Epithelial cell of proximal tubule (primary cell): ENCODE measurements around the gene SGPL1. TPM values are rescaled to one million over a fixed set of nuclear protein-coding genes. Genes with fewer than 3 reads are reported as not detected.

Source experiments
- DNase-seq: peaks from one replicate; pipeline ENCODE4 v3.0.0-alpha.2; 2011; ENCODE audit warnings: low read depth
- H3K4me3 ChIP-seq: 2 replicates; pipeline ENCODE4 v1.5.1; 2011; ENCODE audit warnings: low read depth, mild to moderate bottlenecking, low read length
- CTCF ChIP-seq: conservative IDR thresholded peaks from 2 replicates; pipeline ENCODE4 v1.5.1; 2012; ENCODE audit warnings: low read depth, mild to moderate bottlenecking, low read length
- total RNA-seq: library from RNA; depleted of rRNA; stranded (reverse); fragments of >200 nt; gene quantifications from 2 replicates; pipeline ENCODE4 v1.2.3, GENCODE V29; 2015

The SGPL1 gene
- total RNA-seq, 1 donor from 2014 or later = 35.7 TPM

DNA sequence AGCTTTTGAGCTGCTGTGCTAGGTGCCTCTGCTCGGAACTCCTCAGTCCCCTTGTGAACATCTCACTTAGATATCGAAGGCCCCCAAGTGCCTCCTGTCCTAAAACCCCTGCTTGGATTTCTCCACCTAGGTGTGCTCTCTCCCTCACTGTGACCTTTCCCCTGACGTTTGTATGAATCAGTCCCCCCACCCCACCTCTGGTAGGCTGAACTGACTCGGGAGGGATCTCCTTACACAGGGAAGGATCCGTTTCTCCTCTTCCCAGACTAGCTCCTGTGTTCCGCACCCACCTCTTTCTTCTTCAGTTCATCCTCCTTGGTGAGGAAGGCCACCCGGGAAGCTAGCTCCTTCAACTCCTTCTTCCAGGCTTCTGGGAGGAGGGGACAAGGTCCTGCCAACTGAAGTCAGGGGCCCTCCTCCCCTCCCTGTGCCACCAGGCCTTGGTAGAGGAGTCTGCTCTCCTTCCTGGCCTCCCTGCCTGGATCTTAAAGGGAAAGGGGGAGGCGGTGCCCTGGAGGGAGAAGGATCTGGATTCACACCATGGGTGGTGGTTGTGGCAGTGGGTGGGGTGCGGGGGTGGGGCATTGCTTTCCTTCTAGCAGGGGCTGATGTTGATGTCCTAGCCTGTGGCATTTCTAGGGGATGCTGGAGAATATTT lies 37.4 kb upstream of the SGPL1 start:
- no peak overlapping the region for H3K4me3 ChIP-seq
- no peak for DNase-seq
- no peak for TF ChIP-seq CTCF

GRCh38 chr10:70779088-70779487 lies 36.7 kb upstream of the SGPL1 start:
- DNase-seq = no peak
- TF ChIP-seq CTCF = no peak
- no peak overlapping the region for H3K4me3 ChIP-seq

DNA sequence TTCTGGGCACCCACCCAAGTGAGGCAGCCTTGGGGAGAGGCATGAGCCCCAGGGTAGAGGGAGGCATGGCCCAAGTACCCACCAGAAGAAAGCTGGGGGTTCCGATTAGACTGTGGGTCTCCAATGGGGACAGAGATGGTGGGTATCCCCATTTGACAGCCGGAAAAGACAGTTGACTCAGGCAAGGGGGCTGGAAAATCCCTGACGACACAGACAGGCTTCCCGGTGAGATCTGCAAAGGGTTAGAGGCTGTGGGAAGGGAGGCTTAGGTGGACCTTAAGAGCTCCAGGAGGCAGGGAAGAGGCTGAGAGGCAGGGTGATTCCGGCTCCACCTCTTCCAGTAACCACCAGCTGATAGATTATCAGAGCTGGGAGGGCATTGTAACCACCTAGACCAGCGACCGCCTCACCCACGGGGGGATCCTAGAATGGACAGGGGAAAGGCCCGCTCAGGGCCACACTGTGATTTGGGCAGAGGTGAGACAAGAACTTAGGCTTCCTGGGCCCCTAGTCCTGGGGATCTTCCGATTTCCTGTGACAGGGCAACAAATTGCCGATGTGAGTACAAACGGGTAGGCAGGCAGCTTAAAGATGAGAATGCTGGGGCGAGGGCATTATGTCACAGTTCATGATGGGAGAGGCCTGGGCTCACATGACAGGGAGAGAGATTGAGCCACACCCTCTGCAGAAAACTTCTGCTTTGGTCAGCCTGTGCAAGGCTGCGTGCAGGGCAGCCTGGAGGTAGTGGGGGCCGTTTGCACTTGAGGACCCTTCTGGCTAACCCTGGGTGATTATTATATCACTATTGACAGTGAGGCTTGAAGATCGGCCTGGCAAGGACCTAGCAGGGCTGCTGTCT lies 36.0 kb upstream of the SGPL1 start:
- no peak for TF ChIP-seq CTCF
- no peak overlapping the region for H3K4me3 ChIP-seq
- no peak for DNase-seq

DNA sequence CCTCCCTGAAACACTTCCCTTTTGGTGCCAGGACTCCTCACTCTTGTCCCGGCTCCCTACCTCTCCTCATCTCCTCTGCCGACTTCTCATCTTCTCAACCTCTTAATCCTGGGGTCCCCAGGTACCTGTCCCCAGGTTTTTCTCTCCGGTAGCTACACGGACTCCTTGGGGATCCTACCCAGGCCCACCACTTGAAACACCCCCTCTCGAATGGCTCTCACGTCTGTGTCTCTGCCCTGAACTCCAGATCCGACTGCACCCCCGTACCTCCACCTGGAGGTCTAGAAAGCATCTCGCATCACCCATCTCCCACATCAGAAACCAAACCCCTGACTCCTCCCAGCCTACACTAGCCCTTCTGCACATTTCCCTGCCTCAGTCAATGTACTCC lies 35.4 kb upstream of the SGPL1 start:
- TF ChIP-seq CTCF = no peak
- no peak for DNase-seq

GRCh38 chr10:70780772-70781171 lies 35.0 kb upstream of the SGPL1 start:
- DNase-seq = no peak
- no peak overlapping the region for H3K4me3 ChIP-seq
- no peak for TF ChIP-seq CTCF

More for the DNA sequence above, 35.4 kb upstream of the SGPL1 start:
- H3K4me3 ChIP-seq = no peak overlapping the region

GRCh38 chr10:70781461-70782051 lies 34.2 kb upstream of the SGPL1 start:
- TF ChIP-seq CTCF = no peak

More at GRCh38 chr10:70781461-70782051, 34.2 kb upstream of the SGPL1 start:
- no peak for DNase-seq
- no peak overlapping the region for H3K4me3 ChIP-seq
